IMR-90 (cell line): ENCODE results near the gene ANKIB1. TPM values are rescaled to one million over a fixed set of nuclear protein-coding genes. Genes with fewer than 3 reads are reported as not detected.

Experiments used
- ATAC-seq: fragments of 200-7000 bp; cut with Tn5 transposase; 2 replicates; pipeline ENCODE4 v1.9.1; 2020; ENCODE audit warnings: low read depth, mild to moderate bottlenecking, moderate library complexity
- BruUV-seq: library from RNA; stranded (reverse); fragments of 400-500 nt; replicated peaks from 2 replicates; lab custom pipeline; 2021; lab: Mats Ljungman, UMichigan
- CTCF ChIA-PET: fragments of 300-600 bp; formaldehyde crosslinking; extraction: SDS; loops from one replicate; lab custom pipeline; 2021; ENCODE audit warnings: antibody characterized with exemption; lab: Yijun Ruan, JAX
- POLR2A ChIA-PET: fragments of 300-600 bp; sonication (Branson Sonifier 250); formaldehyde crosslinking; loops from one replicate; lab custom pipeline; 2022; ENCODE audit warnings: antibody characterized with exemption; ENCODE audit not compliant: unreplicated experiment; lab: Charles Lee
- DNase-seq: peaks from one replicate; pipeline ENCODE4 v3.0.0; 2013
- H2AFZ ChIP-seq: replicated peaks from 2 replicates; pipeline ENCODE3; 2013; ENCODE audit warnings: low read length, mild to moderate bottlenecking; ENCODE audit not compliant: poor library complexity
- H2AK5ac ChIP-seq: 2 replicates; pipeline ENCODE4 v1.6.1; 2013; ENCODE audit warnings: low read depth, low read length, inconsistent platforms
- H2AK9ac ChIP-seq: replicated peaks from 2 replicates; pipeline ENCODE3; 2013; ENCODE audit warnings: mild to moderate bottlenecking, low read depth, low read length, moderate library complexity; ENCODE audit not compliant: poor library complexity
- H2BK120ac ChIP-seq: 2 replicates; pipeline ENCODE4 v1.6.1; 2013; ENCODE audit warnings: low read depth, low read length, inconsistent platforms
- H2BK15ac ChIP-seq: 3 replicates; pipeline ENCODE4 v1.6.1; 2013; ENCODE audit warnings: low read depth, low read length, inconsistent platforms
- H2BK20ac ChIP-seq: 2 replicates; pipeline ENCODE4 v1.6.1; 2013; ENCODE audit warnings: low read depth, mild to moderate bottlenecking, inconsistent platforms, low read length, moderate library complexity
- H2BK5ac ChIP-seq: 2 replicates; pipeline ENCODE4 v1.6.1; 2013; ENCODE audit warnings: mild to moderate bottlenecking, low read depth, low read length, inconsistent platforms; ENCODE audit not compliant: poor library complexity, severe bottlenecking
- H3K14ac ChIP-seq: replicated peaks from 2 replicates; pipeline ENCODE4 v1.6.1; 2013; ENCODE audit warnings: low read depth, low read length, inconsistent platforms
- H3K18ac ChIP-seq: 2 replicates; pipeline ENCODE4 v1.6.1; 2013; ENCODE audit warnings: low read depth, low read length, control low read depth
- H3K23ac ChIP-seq: 2 replicates; pipeline ENCODE4 v1.6.1; 2013; ENCODE audit warnings: low read depth, low read length, inconsistent platforms
- H3K27ac ChIP-seq: 2 replicates; pipeline ENCODE4 v1.5.1; 2013; ENCODE audit warnings: mild to moderate bottlenecking, control low read depth, low read length; ENCODE audit not compliant: insufficient read depth
- H3K27me3 ChIP-seq: 2 replicates; pipeline ENCODE4 v1.6.1; 2013; ENCODE audit warnings: low read length; ENCODE audit not compliant: control insufficient read depth, insufficient read depth
- H3K36me3 ChIP-seq: 2 replicates; pipeline ENCODE4 v1.6.1; 2013; ENCODE audit warnings: low read length, mixed read lengths; ENCODE audit not compliant: control insufficient read depth, insufficient read depth
- H3K4ac ChIP-seq: 2 replicates; pipeline ENCODE4 v1.6.1; 2013; ENCODE audit warnings: low read depth, low read length, inconsistent platforms
- H3K4me1 ChIP-seq: 2 replicates; pipeline ENCODE4 v1.6.1; 2013; ENCODE audit warnings: low read length, mixed read lengths; ENCODE audit not compliant: control insufficient read depth, insufficient read depth
- H3K4me2 ChIP-seq: 2 replicates; pipeline ENCODE4 v1.6.1; 2013; ENCODE audit warnings: low read depth, mild to moderate bottlenecking, control low read depth, low read length, moderate library complexity
- H3K4me3 ChIP-seq: 2 replicates; pipeline ENCODE4 v1.5.1; 2013; ENCODE audit warnings: low read depth, mild to moderate bottlenecking, control low read depth, low read length, moderate library complexity; ENCODE audit not compliant: insufficient read depth
- H3K56ac ChIP-seq: 2 replicates; pipeline ENCODE4 v1.6.1; 2013; ENCODE audit warnings: low read length, inconsistent platforms; ENCODE audit not compliant: insufficient read depth; ENCODE audit errors: extremely low read depth
- H3K79me1 ChIP-seq, 2 experiments: 2 replicates each; pipeline ENCODE4 v1.6.1; 2013; ENCODE audit warnings: low read length in 2 of 2, inconsistent platforms in 1 of 2, low read depth in 1 of 2
- H3K9ac ChIP-seq: 2 replicates; pipeline ENCODE4 v1.6.1; 2013; ENCODE audit warnings: low read depth, low read length, control low read depth
- H3K9me1 ChIP-seq: 2 replicates; pipeline ENCODE4 v1.6.1; 2013; ENCODE audit warnings: low read length, inconsistent platforms; ENCODE audit not compliant: insufficient read depth
- H3K9me3 ChIP-seq: 2 replicates; pipeline ENCODE4 v1.6.1; 2013; ENCODE audit warnings: low read length; ENCODE audit not compliant: control insufficient read depth, insufficient read depth
- H4K20me1 ChIP-seq: 2 replicates; pipeline ENCODE4 v1.6.1; 2013; ENCODE audit warnings: low read length, inconsistent platforms; ENCODE audit not compliant: insufficient read depth
- H4K5ac ChIP-seq: 2 replicates; pipeline ENCODE4 v1.6.1; 2013; ENCODE audit warnings: mild to moderate bottlenecking, low read depth, low read length, control low read depth
- H4K8ac ChIP-seq, 2 experiments: 2 replicates each; pipeline ENCODE4 v1.6.1; 2013; ENCODE audit warnings: low read depth in 2 of 2, low read length in 2 of 2, control low read depth in 1 of 2, inconsistent platforms in 1 of 2
- H4K91ac ChIP-seq: 2 replicates; pipeline ENCODE4 v1.6.1; 2013; ENCODE audit warnings: low read depth, low read length, inconsistent platforms; ENCODE audit not compliant: insufficient read depth
- SMC3 ChIP-seq: fragments of 150-350 bp; IDR thresholded peaks from 2 replicates; pipeline ENCODE4 v1.6.1; 2016; ENCODE audit warnings: low read depth, mild to moderate bottlenecking, antibody characterized with exemption, low read length, moderate library complexity
- WGBS, 2 experiments: methylation state at CpG; one replicate each; pipeline versions ENCODE4 v1.1.5 to v1.1.7; 2013; ENCODE audit warnings: missing lambda C conversion rate in 2 of 2; ENCODE audit not compliant: insufficient read length in 1 of 2; ENCODE audit errors: extremely low coverage in 2 of 2; 5-methylcytosine and 5-hydroxymethylcytosine counted together
- dilution Hi-C: fragments of 300-500 bp; cut with HindIII; formaldehyde crosslinking; loops from one replicate; pipeline ENCODE4 v1.14.3; 2018; ENCODE audit warnings: low sequenced_read_pairs; ENCODE audit not compliant: unreplicated experiment
- in situ Hi-C: fragments of 300-500 bp; cut with MboI; formaldehyde crosslinking; loops from 3 replicates; pipeline ENCODE4 v1.14.3; 2019; ENCODE audit warnings: low sequenced_read_pairs, inconsistent platforms, mixed read lengths
- intact Hi-C: fragments of 100-400 bp; cut with micrococcal nuclease; formaldehyde crosslinking; loops from 2 replicates; pipeline ENCODE4 v1.10.0; 2022
- polyA plus RNA-seq, 3 experiments: library from polyadenylated mRNA; depleted of rRNA; stranded (reverse); fragments of >200 nt; gene quantifications; 2 replicates each; pipeline ENCODE4 v1.2.3, GENCODE V29; 2012; ENCODE audit warnings: low replicate concordance in 1 of 3
- total RNA-seq: library from RNA; depleted of rRNA; stranded (reverse); fragments of >200 nt; gene quantifications from 2 replicates; pipeline ENCODE4 v1.2.3, GENCODE V29; 2012

ANKIB1 gene
- total and polyA plus RNA-seq, 2 of the 4 experiments (the other 2 are of a cell fraction): 18.7 to 33.9 TPM

DNA sequence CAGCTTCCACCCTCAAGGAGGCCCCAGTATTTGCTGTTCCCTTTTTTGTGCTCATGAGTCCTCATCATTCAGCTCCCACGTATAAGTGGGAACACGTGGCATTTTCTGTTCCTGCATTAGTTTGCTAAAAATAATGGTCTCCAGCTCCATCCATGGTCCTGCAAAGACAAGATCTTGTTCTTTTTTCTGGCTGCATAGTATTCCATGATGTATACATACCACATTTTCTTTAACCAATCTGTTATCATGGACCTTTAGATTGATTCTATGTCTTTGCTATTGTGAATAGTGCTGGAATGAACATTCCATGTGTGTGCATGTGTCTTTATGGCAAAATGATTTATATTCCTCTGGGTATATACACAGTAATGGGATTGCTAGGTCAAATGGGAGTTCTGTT is 17.0 kb upstream of the ANKIB1 start:
- in situ Hi-C loops: no loop called here
- no peak overlapping the region for H3K18ac ChIP-seq
- H3K4me1 ChIP-seq: no peaks in the 10 kb centered on the region
- WGBS, 2 experiments: 100% methylated on average over 1 of the region's 2 CpGs; no CpG with 5 or more reads in 1 of the 2 experiments
- no peaks in the 10 kb centered on the region for H3K9me1 ChIP-seq
- no peak overlapping the region for H2BK120ac ChIP-seq
- no peak overlapping the region for H4K8ac ChIP-seq
- no peak overlapping the region for H2AK5ac ChIP-seq
- H3K36me3 ChIP-seq: peaks cover 17% of the 10 kb centered on the region
- intact Hi-C loops: loop anchor here (5.0 kb wide), 1 partner anchor 219 kb away; the partner anchor contains the start of gene GATAD1
- H4K91ac ChIP-seq: no peak overlapping the region
- no peak for TF ChIP-seq SMC3
- H3K4ac ChIP-seq: no peak overlapping the region
- H3K27me3 ChIP-seq: no peaks in the 10 kb centered on the region
- ATAC-seq (no peak), DNase-seq (no peak)
- H3K4me2 ChIP-seq: no peak overlapping the region
- ChIA-PET CTCF (no interaction called here), POLR2A (no interaction called here)
- H4K20me1 ChIP-seq: no peaks in the 10 kb centered on the region
- H3K56ac ChIP-seq: no peak overlapping the region
- no peak overlapping the region for H3K14ac ChIP-seq
- H3K9me3 ChIP-seq: no peaks in the 10 kb centered on the region
- no peak overlapping the region for H3K4me3 ChIP-seq
- H2BK15ac ChIP-seq: no peak overlapping the region
- peaks cover 0 to 2% of the 10 kb centered on the region in 2 experiments; a peak in 1 of 4 replicates for H3K79me1 ChIP-seq
- no peak overlapping the region for H3K27ac ChIP-seq
- H2AFZ ChIP-seq: no peak overlapping the region
- BruUV-seq: no TSS peak
- H4K5ac ChIP-seq: no peak overlapping the region
- H3K23ac ChIP-seq: no peak overlapping the region
- no peak overlapping the region for H2AK9ac ChIP-seq
- no peak overlapping the region for H2BK5ac ChIP-seq
- no peak overlapping the region for H2BK20ac ChIP-seq
- H3K9ac ChIP-seq: no peak overlapping the region
- dilution Hi-C loops: no loop called here
